Measurements from ENCODE around the gene SNCB. TPM values are rescaled to one million over a fixed set of nuclear protein-coding genes. Genes with fewer than 3 reads are reported as not detected.
A peak's percentile ranks its signal among the peaks of the same experiment; 100 is the strongest.

Gene SNCB
- total and polyA plus RNA-seq, 2 of the 13 experiments (the other 11 are each of a cell fraction or from before 2014, with no cell fraction given), result not detected

GRCh38 chr5:176677209-176677939 is 47.0 kb upstream of the SNCB start (continued):
- TF ChIP-seq ZBTB46 (CRISPR knock-in tag; IDR thresholded peaks at IDR 0.05; ENCODE audit: borderline replicate concordance) (no peak), ATF3 (CRISPR knock-in tag; IDR thresholded peaks at IDR 0.05) (no peak), POGK (CRISPR knock-in tag; conservative IDR thresholded peaks at IDR 0.05) (no peak), CREBL2 (CRISPR knock-in tag; IDR thresholded peaks at IDR 0.05; ENCODE audit: borderline replicate concordance) (no peak), SRSF4 (IDR thresholded peaks at IDR 0.05; ENCODE audit: low read depth, low read length, poor library complexity, severe bottlenecking) (no peak), RCOR2 (CRISPR knock-in tag; IDR thresholded peaks at IDR 0.05) (no peak), ZNF839 (CRISPR knock-in tag; IDR thresholded peaks at IDR 0.05; ENCODE audit: borderline replicate concordance) (no peak), DPF2 (CRISPR knock-in tag; IDR thresholded peaks at IDR 0.05; ENCODE audit: borderline replicate concordance, low read depth) (no peak), POLR2AphosphoS2 (IDR thresholded peaks at IDR 0.05; ENCODE audit: low read depth, low read length) (no peak), SIN3A (IDR thresholded peaks at IDR 0.05; ENCODE audit: borderline replicate concordance, low read depth, low read length) (no peak), ZKSCAN1 (IDR thresholded peaks at IDR 0.05; ENCODE audit: low read length) (no peak), ARNTL (CRISPR knock-in tag; IDR thresholded peaks at IDR 0.05) (no peak), ZNF160 (CRISPR knock-in tag; IDR thresholded peaks at IDR 0.05) (no peak), MYC (CRISPR knock-in tag; IDR thresholded peaks at IDR 0.05; ENCODE audit: borderline replicate concordance) (peak; percentile 65; the same call in 1 of the 2 replicates), BCL6 (CRISPR knock-in tag; IDR thresholded peaks at IDR 0.05) (no peak), MTF1 (CRISPR knock-in tag; IDR thresholded peaks at IDR 0.05) (no peak), ZNF790 (CRISPR knock-in tag; IDR thresholded peaks at IDR 0.05; ENCODE audit: borderline replicate concordance) (no peak), ZNF512 (CRISPR knock-in tag; IDR thresholded peaks at IDR 0.05) (0 out of 2 replicates have a peak, but pooled peaks have one; percentile 57), GLI4 (CRISPR knock-in tag; IDR thresholded peaks at IDR 0.05; ENCODE audit: borderline replicate concordance) (no peak), ZNF619 (CRISPR knock-in tag; IDR thresholded peaks at IDR 0.05) (no peak), GPBP1L1 (CRISPR knock-in tag; IDR thresholded peaks at IDR 0.05) (no peak), RARG (CRISPR knock-in tag; IDR thresholded peaks at IDR 0.05; ENCODE audit: low read depth) (no peak)
